PC-3 (cell line): ENCODE results near the gene KLK11. TPM values are rescaled to one million over a fixed set of nuclear protein-coding genes. Genes with fewer than 3 reads are reported as not detected.

Source experiments
- ATAC-seq: fragments of 200-7000 bp; cut with Tn5 transposase; 2 replicates; pipeline ENCODE4 v1.9.1; 2020; ENCODE audit warnings: mild to moderate bottlenecking, moderate library complexity
- BruUV-seq: library from RNA; stranded (reverse); fragments of 400-500 nt; replicated peaks from 2 replicates; lab custom pipeline; 2021; lab: Mats Ljungman, UMichigan
- CTCF ChIA-PET: fragments of 300-600 bp; sonication (Branson Sonifier 250); formaldehyde crosslinking; loops from one replicate; lab custom pipeline; 2022; ENCODE audit warnings: antibody characterized with exemption; lab: Charles Lee
- POLR2A ChIA-PET: fragments of 300-600 bp; sonication (Branson Sonifier 250); formaldehyde crosslinking; loops from one replicate; lab custom pipeline; 2022; ENCODE audit warnings: antibody characterized with exemption; ENCODE audit not compliant: unreplicated experiment; lab: Charles Lee
- DNase-seq: peaks from one replicate; pipeline ENCODE4 v3.0.0-alpha.2; 2015
- H2AFZ ChIP-seq: fragments of 300-600 bp; sonication (generic); 2 replicates; pipeline ENCODE4 v1.6.0; 2016; ENCODE audit warnings: antibody characterized with exemption, low read length
- H3F3A ChIP-seq: fragments of 300-600 bp; sonication (generic); one replicate; pipeline ENCODE4 v1.6.0; 2017; ENCODE audit warnings: antibody characterized with exemption, low read length, control low read depth, mild to moderate bottlenecking; ENCODE audit not compliant: unreplicated experiment
- H3K27ac ChIP-seq: fragments of 300-600 bp; sonication (generic); 2 replicates; pipeline ENCODE4 v1.5.1; 2016; ENCODE audit warnings: mild to moderate bottlenecking, low read length
- H3K27me3 ChIP-seq: fragments of 300-600 bp; sonication (generic); 2 replicates; pipeline ENCODE4 v1.6.1; 2016; ENCODE audit warnings: low read length, mixed read lengths
- H3K36me3 ChIP-seq: fragments of 300-600 bp; sonication (generic); 2 replicates; pipeline ENCODE4 v1.6.1; 2016; ENCODE audit warnings: low read depth, mixed run types, low read length, mixed read lengths
- H3K4me1 ChIP-seq: fragments of 300-600 bp; sonication (generic); 2 replicates; pipeline ENCODE4 v1.5.1; 2016; ENCODE audit warnings: low read length; ENCODE audit not compliant: insufficient read depth
- H3K4me2 ChIP-seq: fragments of 300-600 bp; sonication (generic); 2 replicates; pipeline ENCODE4 v1.6.0; 2016; ENCODE audit warnings: low read length
- H3K4me3 ChIP-seq: fragments of 300-600 bp; sonication (generic); 2 replicates; pipeline ENCODE4 v1.5.1; 2016; ENCODE audit warnings: mild to moderate bottlenecking, low read length, mixed read lengths
- H3K79me2 ChIP-seq: fragments of 300-600 bp; sonication (generic); 2 replicates; pipeline ENCODE4 v1.6.1; 2017; ENCODE audit warnings: low read length, mixed read lengths
- H3K9ac ChIP-seq: fragments of 300-600 bp; sonication (generic); 2 replicates; pipeline ENCODE4 v1.6.0; 2016; ENCODE audit warnings: mild to moderate bottlenecking, low read length
- H3K9me2 ChIP-seq: fragments of 300-600 bp; sonication (generic); replicated peaks from 2 replicates; pipeline ENCODE4 v1.6.1; 2016; ENCODE audit warnings: mixed run types, low read length, mixed read lengths
- H3K9me3 ChIP-seq: fragments of 300-600 bp; sonication (generic); 2 replicates; pipeline ENCODE4 v1.6.1; 2016; ENCODE audit warnings: low read length, mixed read lengths
- H4K20me1 ChIP-seq: fragments of 300-600 bp; sonication (generic); 2 replicates; pipeline ENCODE4 v1.6.1; 2016; ENCODE audit warnings: low read length, mixed read lengths
- EZH2 ChIP-seq: fragments of 300-600 bp; sonication (generic); IDR thresholded peaks from one replicate; pipeline ENCODE4 v1.6.1; 2017; ENCODE audit warnings: antibody characterized with exemption, mild to moderate bottlenecking, low read length; ENCODE audit not compliant: unreplicated experiment
- EZH2phosphoT487 ChIP-seq: fragments of 300-600 bp; sonication (generic); IDR thresholded peaks from 2 replicates; pipeline ENCODE4 v1.6.1; 2018; ENCODE audit warnings: mild to moderate bottlenecking, antibody characterized with exemption, low read length, borderline replicate concordance
- intact Hi-C: fragments of 100-400 bp; cut with micrococcal nuclease; formaldehyde crosslinking; loops from 2 replicates; pipeline ENCODE4 v1.9.0; 2023
- total RNA-seq: library from RNA; depleted of rRNA; stranded (reverse); fragments of >200 nt; gene quantifications from 2 replicates; pipeline ENCODE4 v1.2.3, GENCODE V29; 2014
- TF ChIP-seq, protein P1 (sequence below): fragments of 300-600 bp; sonication (generic); conservative IDR thresholded peaks from 2 replicates; pipeline ENCODE4 v1.5.1; 2017; ENCODE audit warnings: antibody characterized with exemption, low read depth, mild to moderate bottlenecking, low read length

Gene KLK11
- total RNA-seq, 1 experiment from 2014 or later, result not detected

DNA sequence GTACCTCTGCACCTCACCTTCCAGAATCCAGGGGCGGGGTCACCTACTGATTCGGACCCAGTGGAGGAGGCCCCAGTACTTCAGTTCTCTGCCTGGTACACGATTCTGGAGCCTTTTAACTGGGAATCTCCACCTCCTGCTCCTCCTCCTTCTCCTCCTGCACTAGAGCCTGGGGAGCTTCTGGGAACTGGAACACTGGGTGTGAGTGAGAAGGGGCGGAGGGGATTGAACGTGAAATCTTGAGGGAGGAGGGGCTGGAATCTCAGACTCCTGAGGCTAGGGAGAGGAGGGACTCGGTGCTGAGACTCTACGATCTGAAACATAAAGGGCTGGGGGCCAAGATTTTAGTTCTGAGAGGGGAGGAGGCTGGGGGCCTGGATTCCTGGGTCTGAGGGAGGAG lies 24.9 kb downstream of the KLK11 start, which contains the start of gene KLK8:
TSS of gene KLK8 (minus strand) at position 90 of the 400 bp plus-strand sequence. CDS start 437 bp downstream, outside the sequence.
- H3K9me3 ChIP-seq, result no peaks in the 10 kb centered on the region
- H3F3A ChIP-seq, result no peaks in the 10 kb centered on the region
- peaks cover 3% of the 10 kb centered on the region; the same call in 1 of the 2 replicates for H3K27me3 ChIP-seq
- DNase-seq, result no peak
- TF ChIP-seq EZH2phosphoT487, result no peak
- TF ChIP-seq, protein P1, sequence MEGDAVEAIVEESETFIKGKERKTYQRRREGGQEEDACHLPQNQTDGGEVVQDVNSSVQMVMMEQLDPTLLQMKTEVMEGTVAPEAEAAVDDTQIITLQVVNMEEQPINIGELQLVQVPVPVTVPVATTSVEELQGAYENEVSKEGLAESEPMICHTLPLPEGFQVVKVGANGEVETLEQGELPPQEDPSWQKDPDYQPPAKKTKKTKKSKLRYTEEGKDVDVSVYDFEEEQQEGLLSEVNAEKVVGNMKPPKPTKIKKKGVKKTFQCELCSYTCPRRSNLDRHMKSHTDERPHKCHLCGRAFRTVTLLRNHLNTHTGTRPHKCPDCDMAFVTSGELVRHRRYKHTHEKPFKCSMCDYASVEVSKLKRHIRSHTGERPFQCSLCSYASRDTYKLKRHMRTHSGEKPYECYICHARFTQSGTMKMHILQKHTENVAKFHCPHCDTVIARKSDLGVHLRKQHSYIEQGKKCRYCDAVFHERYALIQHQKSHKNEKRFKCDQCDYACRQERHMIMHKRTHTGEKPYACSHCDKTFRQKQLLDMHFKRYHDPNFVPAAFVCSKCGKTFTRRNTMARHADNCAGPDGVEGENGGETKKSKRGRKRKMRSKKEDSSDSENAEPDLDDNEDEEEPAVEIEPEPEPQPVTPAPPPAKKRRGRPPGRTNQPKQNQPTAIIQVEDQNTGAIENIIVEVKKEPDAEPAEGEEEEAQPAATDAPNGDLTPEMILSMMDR, result no peak
- TF ChIP-seq EZH2, result no peak
- no peaks in the 10 kb centered on the region for H3K9me2 ChIP-seq
- BruUV-seq, result no TSS peak
- no peaks in the 10 kb centered on the region for H3K79me2 ChIP-seq
- H3K36me3 ChIP-seq, result no peaks in the 10 kb centered on the region
- peaks cover 11% of the 10 kb centered on the region for H3K4me1 ChIP-seq
- peak within 1 kb of the TSS; percentile 44 for H3K4me2 ChIP-seq
- peak within 1 kb of the TSS; percentile 14; the same call in 1 of the 2 replicates for H3K4me3 ChIP-seq
- ChIA-PET POLR2A (no interaction called here), CTCF (no interaction called here)
- no peak within 1 kb of the TSS for H3K9ac ChIP-seq
- H3K27ac ChIP-seq, result no peak within 1 kb of the TSS
- intact Hi-C loops, result no loop called here
- peak within 1 kb of the TSS; percentile 40; the same call in 1 of the 2 replicates for H2AFZ ChIP-seq
- H4K20me1 ChIP-seq, result no peaks in the 10 kb centered on the region
- no peak for ATAC-seq

- no peak overlapping the region for H3K4me2 ChIP-seq
Measured at GRCh38 chr19:51000981-51001380, 25.4 kb downstream of the KLK11 start.

DNA sequence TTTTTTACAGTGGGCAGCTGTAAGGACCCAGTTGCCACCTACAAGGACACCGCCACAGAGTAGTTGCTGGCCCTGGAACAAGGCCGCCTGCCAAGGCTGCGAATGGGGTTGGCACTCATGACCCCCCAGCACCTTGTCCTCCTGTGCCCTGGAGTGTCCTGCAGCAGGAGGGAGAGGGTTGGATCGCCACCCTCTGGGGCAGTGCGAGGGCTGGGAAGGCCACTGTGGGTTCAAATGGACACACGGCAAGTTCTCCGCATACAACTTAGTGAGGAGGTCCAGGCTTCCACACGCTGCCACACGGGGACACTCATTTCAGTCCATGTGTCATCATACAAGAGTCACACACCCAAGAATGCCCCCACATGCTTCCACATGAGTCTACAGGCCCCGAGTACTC lies 26.0 kb downstream of the KLK11 start:
- DNase-seq, result no peak
- Histone ChIP-seq H3K27me3 (peaks cover 3% of the 10 kb centered on the region; the same call in 1 of the 2 replicates), H3K79me2 (no peaks in the 10 kb centered on the region), H2AFZ (no peak overlapping the region), H3K27ac (no peak overlapping the region), H3K4me1 (peaks cover 11% of the 10 kb centered on the region), H3K9ac (no peak overlapping the region), H3K9me3 (no peaks in the 10 kb centered on the region), H3K9me2 (no peaks in the 10 kb centered on the region), H3K36me3 (no peaks in the 10 kb centered on the region), H3K4me2 (no peak overlapping the region), H3K4me3 (no peak overlapping the region), H3F3A (no peaks in the 10 kb centered on the region), H4K20me1 (no peaks in the 10 kb centered on the region)
- CTCF ChIA-PET, result no interaction called here
- POLR2A ChIA-PET, result no interaction called here
- no peak for ATAC-seq
- no TSS peak for BruUV-seq
- intact Hi-C loops, result no loop called here
- TF ChIP-seq EZH2 (no peak), EZH2phosphoT487 (no peak)
- TF ChIP-seq, protein P1, result no peak

More at GRCh38 chr19:51000981-51001380, 25.4 kb downstream of the KLK11 start:
- H3K9me3 ChIP-seq, result no peaks in the 10 kb centered on the region
- DNase-seq (no peak), ATAC-seq (no peak)
- H3K36me3 ChIP-seq, result no peaks in the 10 kb centered on the region
- no peak overlapping the region for H3K27ac ChIP-seq
- ChIA-PET POLR2A (no interaction called here), CTCF (no interaction called here)
- no peak overlapping the region for H3K9ac ChIP-seq
- no peaks in the 10 kb centered on the region for H3F3A ChIP-seq
- no TSS peak for BruUV-seq
- no peak overlapping the region for H3K4me3 ChIP-seq
- intact Hi-C loops, result no loop called here
- peak overlapping the region; percentile 29; the same call in 1 of the 2 replicates for H2AFZ ChIP-seq
- H3K4me1 ChIP-seq, result peaks cover 11% of the 10 kb centered on the region
- H4K20me1 ChIP-seq, result no peaks in the 10 kb centered on the region
- TF ChIP-seq EZH2phosphoT487 (no peak), EZH2 (no peak)
- TF ChIP-seq, protein P1, result no peak
- H3K79me2 ChIP-seq, result no peaks in the 10 kb centered on the region
- H3K9me2 ChIP-seq, result no peaks in the 10 kb centered on the region
- H3K27me3 ChIP-seq, result peaks cover 3% of the 10 kb centered on the region; the same call in 1 of the 2 replicates
